Fibroblast of pulmonary artery (primary cell): ENCODE data around the gene ABHD14A.

Experiments used
- DNase-seq: peaks from one replicate; pipeline ENCODE4 v3.0.0-alpha.2; 2010; ENCODE audit warnings: low read depth
- H3K4me3 ChIP-seq: replicated peaks from 2 replicates; pipeline ENCODE4 v1.5.1; 2011; ENCODE audit warnings: low read depth, mild to moderate bottlenecking, control low read depth, low read length, moderate library complexity
- CTCF ChIP-seq: IDR thresholded peaks from 2 replicates; pipeline ENCODE4 v1.5.1; 2011; ENCODE audit warnings: mild to moderate bottlenecking, control low read depth, low read length, inconsistent platforms; ENCODE audit errors: missing control alignments

ABHD14A gene

GRCh38 chr3:52015438-52016228 is 40.8 kb downstream of the ABHD14A start:
- DNase-seq: no peak
- no peak for TF ChIP-seq CTCF
- no peak overlapping the region for H3K4me3 ChIP-seq

- no peak for DNase-seq
- no peak overlapping the region for H3K4me3 ChIP-seq
- TF ChIP-seq CTCF: no peak
Measured at GRCh38 chr3:52017586-52017985, 42.7 kb downstream of the ABHD14A start.

GRCh38 chr3:52018319-52019000 is 43.6 kb downstream of the ABHD14A start:
- DNase-seq: no peak
- TF ChIP-seq CTCF: no peak

GRCh38 chr3:52019352-52020080 is 44.7 kb downstream of the ABHD14A start:
- no peak overlapping the region for H3K4me3 ChIP-seq
- no peak for TF ChIP-seq CTCF
- DNase-seq: peak; percentile 37

More at GRCh38 chr3:52018319-52019000, 43.6 kb downstream of the ABHD14A start:
- no peak overlapping the region for H3K4me3 ChIP-seq

- H3K4me3 ChIP-seq: no peak overlapping the region
- DNase-seq: no peak
- TF ChIP-seq CTCF: no peak
Measured at GRCh38 chr3:52020796-52021195, 45.9 kb downstream of the ABHD14A start.

- no peak overlapping the region for H3K4me3 ChIP-seq
- DNase-seq: no peak
- TF ChIP-seq CTCF: no peak
Measured at GRCh38 chr3:52021489-52022268, 46.8 kb downstream of the ABHD14A start.
